ENCODE measurements around the gene DOCK3.

GRCh38 chr3:50658416-50658815 is 16.3 kb upstream of the DOCK3 start:
- TF ChIP-seq ZNF138 (CRISPR knock-in tag; conservative IDR thresholded peaks at IDR 0.05) (no peak), ATF6 (CRISPR knock-in tag; IDR thresholded peaks at IDR 0.05) (no peak), ZNF317 (CRISPR knock-in tag; IDR thresholded peaks at IDR 0.05; ENCODE audit: borderline replicate concordance, low read depth) (no peak), ZBTB43 (CRISPR knock-in tag; IDR thresholded peaks at IDR 0.05) (no peak), CTCF (IDR thresholded peaks at IDR 0.05) (no peak), IRF1 (CRISPR knock-in tag; IDR thresholded peaks at IDR 0.05) (no peak)

All from WTC11 (cell line).